ENCODE data around the gene KL.
A peak's percentile ranks its signal among the peaks of the same experiment; 100 is the strongest.

DNA sequence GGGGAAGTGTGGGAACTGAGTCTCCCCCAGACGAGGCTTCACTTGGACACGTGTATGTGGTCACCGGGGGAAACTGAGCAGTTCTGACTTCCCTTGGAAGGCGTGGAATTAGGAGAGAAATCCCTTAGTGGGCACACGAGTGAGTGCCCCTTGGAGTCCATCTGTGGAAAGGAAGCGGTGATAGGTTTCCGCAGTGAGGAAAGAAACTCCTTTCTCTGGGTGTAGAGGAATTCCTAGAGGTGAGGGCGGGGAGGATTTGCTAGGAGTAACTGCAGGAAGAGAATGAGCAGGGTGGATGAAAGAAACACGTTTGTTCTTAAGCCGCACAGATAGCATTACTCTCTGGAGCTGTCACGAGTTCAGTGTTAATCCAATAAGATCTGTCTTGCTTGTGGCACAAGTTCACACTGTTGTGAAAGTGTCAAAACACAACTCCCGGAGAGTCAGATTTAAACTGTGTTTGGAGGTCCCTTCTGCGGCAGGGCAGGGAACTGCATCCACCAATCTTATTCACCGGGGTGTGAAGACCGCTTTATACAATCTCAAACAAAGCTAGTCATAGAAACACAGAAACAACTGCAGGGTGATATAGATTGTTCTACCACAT, 1.2 kb downstream of the KL start:
- TF ChIP-seq, protein P1, sequence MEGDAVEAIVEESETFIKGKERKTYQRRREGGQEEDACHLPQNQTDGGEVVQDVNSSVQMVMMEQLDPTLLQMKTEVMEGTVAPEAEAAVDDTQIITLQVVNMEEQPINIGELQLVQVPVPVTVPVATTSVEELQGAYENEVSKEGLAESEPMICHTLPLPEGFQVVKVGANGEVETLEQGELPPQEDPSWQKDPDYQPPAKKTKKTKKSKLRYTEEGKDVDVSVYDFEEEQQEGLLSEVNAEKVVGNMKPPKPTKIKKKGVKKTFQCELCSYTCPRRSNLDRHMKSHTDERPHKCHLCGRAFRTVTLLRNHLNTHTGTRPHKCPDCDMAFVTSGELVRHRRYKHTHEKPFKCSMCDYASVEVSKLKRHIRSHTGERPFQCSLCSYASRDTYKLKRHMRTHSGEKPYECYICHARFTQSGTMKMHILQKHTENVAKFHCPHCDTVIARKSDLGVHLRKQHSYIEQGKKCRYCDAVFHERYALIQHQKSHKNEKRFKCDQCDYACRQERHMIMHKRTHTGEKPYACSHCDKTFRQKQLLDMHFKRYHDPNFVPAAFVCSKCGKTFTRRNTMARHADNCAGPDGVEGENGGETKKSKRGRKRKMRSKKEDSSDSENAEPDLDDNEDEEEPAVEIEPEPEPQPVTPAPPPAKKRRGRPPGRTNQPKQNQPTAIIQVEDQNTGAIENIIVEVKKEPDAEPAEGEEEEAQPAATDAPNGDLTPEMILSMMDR (IDR thresholded peaks at IDR 0.05) = peak in 5 of 6 experiments; percentile 19 to 53 (median 32)
- TF ChIP-seq POLR2A (IDR thresholded peaks at IDR 0.05) = no peak

All from adrenal gland (tissue), 5 donors.